ENCODE measurements around the gene CFAP77. TPM values are rescaled to one million over a fixed set of nuclear protein-coding genes. Genes with fewer than 3 reads are reported as not detected.

Gene CFAP77
- total RNA-seq, 1 experiment from 2014 or later: not detected

DNA sequence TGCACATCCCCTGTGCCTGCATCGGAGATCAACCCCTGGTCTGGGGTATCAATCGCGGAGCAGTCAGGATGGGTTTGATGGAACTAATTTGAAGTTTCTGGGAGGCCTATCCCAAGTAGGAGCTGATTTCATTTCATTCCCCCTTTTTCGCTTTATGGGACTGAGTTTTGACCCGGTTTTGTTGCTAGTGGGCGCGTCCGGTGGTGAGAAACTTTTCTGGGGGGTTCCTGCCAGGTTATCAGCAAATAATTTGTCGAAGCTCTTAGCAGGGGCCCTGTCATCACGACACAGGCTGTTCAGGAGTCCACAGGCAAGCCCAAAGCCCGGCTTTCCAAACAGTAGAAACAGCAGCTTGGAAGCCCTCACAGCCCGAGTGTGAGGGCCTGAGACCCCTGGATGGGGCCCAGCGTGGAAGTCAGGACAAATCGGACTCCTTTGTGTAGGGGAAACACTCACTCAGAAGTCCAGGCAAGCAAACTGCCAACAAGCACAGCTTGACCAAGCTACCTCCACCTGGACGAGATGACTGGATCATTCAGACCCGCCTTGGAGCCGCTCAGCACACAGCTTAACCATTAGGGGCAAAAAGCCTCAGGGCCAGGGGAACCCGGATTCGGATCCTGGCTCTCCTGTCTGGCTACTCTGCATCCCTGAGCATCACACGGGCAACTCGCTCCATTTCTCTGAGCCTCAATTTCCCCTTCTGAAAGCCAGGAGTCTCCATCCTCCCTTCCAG lies 108.0 kb downstream of the CFAP77 start:
- no peak for DNase-seq (ENCODE audit: low spot score)
- Histone ChIP-seq H3K9me3 (ENCODE audit: low read depth, low read length, poor library complexity, severe bottlenecking) (no peaks in the 10 kb centered on the region), H3K36me3 (ENCODE audit: insufficient read depth, low read length, poor library complexity, severe bottlenecking) (no peaks in the 10 kb centered on the region), H3K4me1 (ENCODE audit: insufficient read depth, low read length, poor library complexity, severe bottlenecking) (no peaks in the 10 kb centered on the region), H3K27ac (ENCODE audit: low read depth, low read length, poor library complexity, severe bottlenecking) (no peak overlapping the region), H3K27me3 (replicated peaks; ENCODE audit: insufficient read depth, low read depth, low read length, poor library complexity) (peaks cover 55% of the 10 kb centered on the region), H3K4me3 (ENCODE audit: low read depth, low read length, poor library complexity, severe bottlenecking) (no peak overlapping the region)
- ChIA-PET CTCF (no interaction called here), POLR2A (ENCODE audit: low non-redundant PET) (no interaction called here)
- intact Hi-C loops (cut with micrococcal nuclease; ENCODE audit: unreplicated experiment): no loop called here
- TF ChIP-seq EZH2 (IDR thresholded peaks at IDR 0.05; ENCODE audit: borderline replicate concordance, low read depth, low read length, poor library complexity, severe bottlenecking) (no peak), CTCF (conservative IDR thresholded peaks at IDR 0.05; ENCODE audit: low read depth, low read length) (no peak)
- BruUV-seq (replicated peaks): no TSS peak

GRCh38 chr9:132518626-132519025 lies 108.6 kb downstream of the CFAP77 start:
- DNase-seq (ENCODE audit: low spot score): no peak
- Histone ChIP-seq H3K4me3 (ENCODE audit: low read depth, low read length, poor library complexity, severe bottlenecking) (no peak overlapping the region), H3K4me1 (ENCODE audit: insufficient read depth, low read length, poor library complexity, severe bottlenecking) (no peaks in the 10 kb centered on the region), H3K9me3 (ENCODE audit: low read depth, low read length, poor library complexity, severe bottlenecking) (no peaks in the 10 kb centered on the region), H3K36me3 (ENCODE audit: insufficient read depth, low read length, poor library complexity, severe bottlenecking) (no peaks in the 10 kb centered on the region), H3K27ac (ENCODE audit: low read depth, low read length, poor library complexity, severe bottlenecking) (no peak overlapping the region), H3K27me3 (replicated peaks; ENCODE audit: insufficient read depth, low read depth, low read length, poor library complexity) (peaks cover 55% of the 10 kb centered on the region)
- TF ChIP-seq EZH2 (IDR thresholded peaks at IDR 0.05; ENCODE audit: borderline replicate concordance, low read depth, low read length, poor library complexity, severe bottlenecking): no peak
- TF ChIP-seq CTCF (conservative IDR thresholded peaks at IDR 0.05; ENCODE audit: low read depth, low read length): no peak
- intact Hi-C loops (cut with micrococcal nuclease; ENCODE audit: unreplicated experiment): no loop called here
- BruUV-seq (replicated peaks): no TSS peak
- POLR2A ChIA-PET (ENCODE audit: low non-redundant PET): no interaction called here
- CTCF ChIA-PET: no interaction called here

GRCh38 chr9:132519033-132519432 lies 109.0 kb downstream of the CFAP77 start:
- BruUV-seq (replicated peaks): no TSS peak
- ChIA-PET CTCF (no interaction called here), POLR2A (ENCODE audit: low non-redundant PET) (no interaction called here)

More at GRCh38 chr9:132519033-132519432, 109.0 kb downstream of the CFAP77 start:
- no peaks in the 10 kb centered on the region for H3K36me3 ChIP-seq (ENCODE audit: insufficient read depth, low read length, poor library complexity, severe bottlenecking)
- no peak for TF ChIP-seq CTCF (conservative IDR thresholded peaks at IDR 0.05; ENCODE audit: low read depth, low read length)
- no peak for TF ChIP-seq EZH2 (IDR thresholded peaks at IDR 0.05; ENCODE audit: borderline replicate concordance, low read depth, low read length, poor library complexity, severe bottlenecking)
- H3K4me1 ChIP-seq (ENCODE audit: insufficient read depth, low read length, poor library complexity, severe bottlenecking): no peaks in the 10 kb centered on the region
- H3K27ac ChIP-seq (ENCODE audit: low read depth, low read length, poor library complexity, severe bottlenecking): no peak overlapping the region
- intact Hi-C loops (cut with micrococcal nuclease; ENCODE audit: unreplicated experiment): no loop called here
- peaks cover 55% of the 10 kb centered on the region for H3K27me3 ChIP-seq (replicated peaks; ENCODE audit: insufficient read depth, low read depth, low read length, poor library complexity)
- no peak for DNase-seq (ENCODE audit: low spot score)
- H3K4me3 ChIP-seq (ENCODE audit: low read depth, low read length, poor library complexity, severe bottlenecking): no peak overlapping the region
- H3K9me3 ChIP-seq (ENCODE audit: low read depth, low read length, poor library complexity, severe bottlenecking): no peaks in the 10 kb centered on the region

All from A673 (cell line).